CD4-positive, alpha-beta T cell treated with Interferon gamma for 1 hour (primary cell): ENCODE measurements around the gene C10orf88.
"Not testable (repeated sequence)": the region's sequence is repeated elsewhere in the genome, so short reads cannot be mapped to it uniquely, and the experiment has no call there.

Experiments
- DNase-seq: peaks from one replicate; pipeline ENCODE4 v3.0.0-alpha.2; 2020

C10orf88 gene

GRCh38 chr10:122957474-122957873 is 3.4 kb upstream of the C10orf88 start:
- DNase-seq: no peak

GRCh38 chr10:122955892-122956291 is 1.9 kb upstream of the C10orf88 start:
- no peak for DNase-seq

GRCh38 chr10:122954731-122955050 is 664 bp upstream of the C10orf88 start:
- DNase-seq: no peak

GRCh38 chr10:122949296-122949695 is 4.7 kb downstream of the C10orf88 start:
- no peak for DNase-seq

- DNase-seq: no peak
These were observed 14.0 kb downstream of the C10orf88 start for GRCh38 chr10:122939856-122940543.

GRCh38 chr10:122939133-122939855 is 14.7 kb downstream of the C10orf88 start:
- no peak for DNase-seq

- DNase-seq: no peak
These were observed 22.7 kb downstream of the C10orf88 start for GRCh38 chr10:122931088-122931906.

- DNase-seq: no peak
These were observed 23.9 kb downstream of the C10orf88 start for GRCh38 chr10:122930140-122930539.

GRCh38 chr10:122915700-122916099 is 38.3 kb downstream of the C10orf88 start:
- DNase-seq: no peak

- no peak for DNase-seq
These were observed 42.0 kb downstream of the C10orf88 start for GRCh38 chr10:122911889-122912484.

GRCh38 chr10:122910310-122910709 is 43.7 kb downstream of the C10orf88 start, which contains the start of gene FAM24A:
Gene FAM24A (plus strand): TSS chr10:122910610. CDS start chr10:122911635, 1,025 bp downstream.
- no peak for DNase-seq

GRCh38 chr10:122903861-122904260 is 50.2 kb downstream of the C10orf88 start:
- DNase-seq: not testable (repeated sequence)

- DNase-seq: no peak
These were observed 59.6 kb downstream of the C10orf88 start for GRCh38 chr10:122894261-122894944.

GRCh38 chr10:122884166-122884565 is 69.9 kb downstream of the C10orf88 start:
- DNase-seq: no peak

- no peak for DNase-seq
These were observed 71.3 kb downstream of the C10orf88 start for GRCh38 chr10:122882766-122883165.
